SH-SY5Y (cell line): ENCODE data around the gene EPHB6.

ENCODE experiments used
- GATA2 ChIP-seq: IDR thresholded peaks from 2 replicates; pipeline ENCODE4 v1.6.1; 2011; ENCODE audit warnings: mild to moderate bottlenecking, low read depth, low read length
- GATA3 ChIP-seq: IDR thresholded peaks from 2 replicates; pipeline ENCODE4 v1.6.1; 2011; ENCODE audit warnings: low read depth, mild to moderate bottlenecking, low read length, moderate library complexity

DNA sequence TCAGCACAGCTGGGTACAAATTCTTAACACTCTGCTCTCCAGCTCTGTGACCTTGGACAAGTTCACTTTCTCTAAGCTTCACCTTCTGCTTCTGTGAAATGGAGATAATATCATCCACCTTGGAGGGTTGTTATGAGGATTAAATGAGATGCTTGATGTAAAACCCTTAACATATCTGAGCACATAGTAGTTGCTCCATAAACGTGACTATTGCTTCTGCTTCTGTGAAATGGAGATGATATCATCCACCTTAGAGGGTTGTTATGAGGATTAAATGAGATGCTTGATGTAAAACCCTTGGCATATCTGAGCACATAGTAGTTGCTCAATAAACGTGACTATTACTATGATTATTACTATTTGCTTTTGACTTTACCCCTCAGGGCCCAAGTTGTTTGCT, 14.6 kb downstream of the EPHB6 start:
- TF ChIP-seq GATA3 (no peak), GATA2 (no peak)
